Panc1 (cell line): ENCODE measurements around the gene INMT. TPM values are rescaled to one million over a fixed set of nuclear protein-coding genes. Genes with fewer than 3 reads are reported as not detected.

Source experiments
- ATAC-seq: fragments of 200-7000 bp; cut with Tn5 transposase; 2 replicates; pipeline ENCODE4 v1.9.1; 2020; ENCODE audit warnings: mild to moderate bottlenecking, moderate library complexity
- BruUV-seq: library from RNA; stranded (reverse); fragments of 400-500 nt; replicated peaks from 2 replicates; lab custom pipeline; 2021; lab: Mats Ljungman, UMichigan
- CTCF ChIA-PET: fragments of 300-600 bp; sonication (Branson Sonifier 250); formaldehyde crosslinking; loops from one replicate; lab custom pipeline; 2022; ENCODE audit warnings: antibody characterized with exemption; lab: Charles Lee
- POLR2A ChIA-PET: fragments of 300-600 bp; sonication (Branson Sonifier 250); formaldehyde crosslinking; loops from one replicate; lab custom pipeline; 2022; ENCODE audit warnings: antibody characterized with exemption; lab: Charles Lee
- DNase-seq: peaks from one replicate; pipeline ENCODE4 v3.0.0-alpha.2; 2010; ENCODE audit warnings: low read depth, low spot score
- H3K27ac ChIP-seq: 2 replicates; pipeline ENCODE4 v1.5.1; 2011; ENCODE audit warnings: mild to moderate bottlenecking, low read length, inconsistent platforms
- H3K27me3 ChIP-seq: fragments of 200-500 bp; sonication (Bioruptor generic); 2 replicates; pipeline ENCODE4 v1.6.0; 2014; ENCODE audit warnings: low read length, inconsistent platforms; ENCODE audit not compliant: control insufficient read depth, insufficient read depth
- H3K36me3 ChIP-seq: fragments of 200-500 bp; sonication (Bioruptor generic); 2 replicates; pipeline ENCODE4 v1.5.1; 2014; ENCODE audit warnings: inconsistent platforms, mild to moderate bottlenecking, low read length, moderate library complexity; ENCODE audit not compliant: control insufficient read depth, insufficient read depth
- H3K4me1 ChIP-seq: 2 replicates; pipeline ENCODE4 v1.5.1; 2011; ENCODE audit warnings: inconsistent platforms, mild to moderate bottlenecking, low read length, moderate library complexity; ENCODE audit not compliant: control insufficient read depth, insufficient read depth
- H3K4me3 ChIP-seq, 2 experiments: 2 replicates each; pipeline ENCODE4 v1.5.1; 2011 to 2012; ENCODE audit warnings: low read depth in 2 of 2, low read length in 2 of 2, mild to moderate bottlenecking in 2 of 2, inconsistent platforms in 1 of 2, moderate library complexity in 1 of 2
- H3K9me3 ChIP-seq: fragments of 200-500 bp; sonication (Bioruptor generic); 2 replicates; pipeline ENCODE4 v1.5.1; 2014; ENCODE audit warnings: low read depth, mild to moderate bottlenecking, inconsistent platforms, low read length, moderate library complexity; ENCODE audit not compliant: control insufficient read depth, insufficient read depth
- CTCF ChIP-seq: fragments of 450-650 bp; IDR thresholded peaks from 2 replicates; pipeline ENCODE4 v1.5.1; 2017; ENCODE audit warnings: mild to moderate bottlenecking
- POLR2AphosphoS5 ChIP-seq: IDR thresholded peaks from 2 replicates; pipeline ENCODE4 v1.6.1; 2012; ENCODE audit warnings: mild to moderate bottlenecking, low read depth, low read length, moderate library complexity
- SIN3A ChIP-seq: IDR thresholded peaks from 2 replicates; pipeline ENCODE4 v1.6.1; 2012; ENCODE audit warnings: low read depth, mild to moderate bottlenecking, low read length, moderate library complexity, borderline replicate concordance; ENCODE audit not compliant: insufficient read depth
- TCF7L2 ChIP-seq: IDR thresholded peaks from 2 replicates; pipeline ENCODE4 v1.6.1; 2011; ENCODE audit warnings: mild to moderate bottlenecking, low read depth, low read length, inconsistent platforms
- in situ Hi-C: cut with HindIII; loops from 2 replicates; pipeline ENCODE4 v1.10.0; 2016; ENCODE audit warnings: low sequenced_read_pairs, low pct_unique_long_range_greater_than_20kb
- intact Hi-C: fragments of 100-400 bp; cut with micrococcal nuclease; formaldehyde crosslinking; loops from one replicate; pipeline ENCODE4 v1.10.0; 2022; ENCODE audit not compliant: unreplicated experiment
- total RNA-seq: library from RNA; stranded (reverse); gene quantifications from one replicate; pipeline ENCODE4 v1.2.1, GENCODE V29; 2021; ENCODE audit not compliant: unreplicated experiment
- TF ChIP-seq, protein P1 (sequence below), 2 experiments: IDR thresholded peaks; 2 replicates each; pipeline ENCODE4 v1.6.1; 2011 to 2012; ENCODE audit warnings: low read depth in 2 of 2, control low read depth in 1 of 2, low read length in 1 of 2, mild to moderate bottlenecking in 1 of 2, moderate library complexity in 1 of 2; ENCODE audit not compliant: insufficient read depth in 1 of 2

The INMT gene
- total RNA-seq, 1 experiment from 2014 or later, result 0.13 TPM

GRCh38 chr7:30780941-30781340 lies 29.0 kb downstream of the INMT start:
- Histone ChIP-seq H3K27ac (no peak overlapping the region), H3K9me3 (no peaks in the 10 kb centered on the region), H3K27me3 (no peaks in the 10 kb centered on the region), H3K4me3 (no peak overlapping the region), H3K36me3 (no peaks in the 10 kb centered on the region; the same call in 1 of the 2 replicates), H3K4me1 (no peaks in the 10 kb centered on the region)
- DNase-seq (no peak), ATAC-seq (no peak)
- ChIA-PET CTCF (interaction anchor here (0.6 kb wide), 1 partner anchor 149 kb away, joined by 4 read pairs; no protein-coding TSS in a partner anchor), POLR2A (no interaction called here)
- no peak for TF ChIP-seq SIN3A
- TF ChIP-seq, protein P1, sequence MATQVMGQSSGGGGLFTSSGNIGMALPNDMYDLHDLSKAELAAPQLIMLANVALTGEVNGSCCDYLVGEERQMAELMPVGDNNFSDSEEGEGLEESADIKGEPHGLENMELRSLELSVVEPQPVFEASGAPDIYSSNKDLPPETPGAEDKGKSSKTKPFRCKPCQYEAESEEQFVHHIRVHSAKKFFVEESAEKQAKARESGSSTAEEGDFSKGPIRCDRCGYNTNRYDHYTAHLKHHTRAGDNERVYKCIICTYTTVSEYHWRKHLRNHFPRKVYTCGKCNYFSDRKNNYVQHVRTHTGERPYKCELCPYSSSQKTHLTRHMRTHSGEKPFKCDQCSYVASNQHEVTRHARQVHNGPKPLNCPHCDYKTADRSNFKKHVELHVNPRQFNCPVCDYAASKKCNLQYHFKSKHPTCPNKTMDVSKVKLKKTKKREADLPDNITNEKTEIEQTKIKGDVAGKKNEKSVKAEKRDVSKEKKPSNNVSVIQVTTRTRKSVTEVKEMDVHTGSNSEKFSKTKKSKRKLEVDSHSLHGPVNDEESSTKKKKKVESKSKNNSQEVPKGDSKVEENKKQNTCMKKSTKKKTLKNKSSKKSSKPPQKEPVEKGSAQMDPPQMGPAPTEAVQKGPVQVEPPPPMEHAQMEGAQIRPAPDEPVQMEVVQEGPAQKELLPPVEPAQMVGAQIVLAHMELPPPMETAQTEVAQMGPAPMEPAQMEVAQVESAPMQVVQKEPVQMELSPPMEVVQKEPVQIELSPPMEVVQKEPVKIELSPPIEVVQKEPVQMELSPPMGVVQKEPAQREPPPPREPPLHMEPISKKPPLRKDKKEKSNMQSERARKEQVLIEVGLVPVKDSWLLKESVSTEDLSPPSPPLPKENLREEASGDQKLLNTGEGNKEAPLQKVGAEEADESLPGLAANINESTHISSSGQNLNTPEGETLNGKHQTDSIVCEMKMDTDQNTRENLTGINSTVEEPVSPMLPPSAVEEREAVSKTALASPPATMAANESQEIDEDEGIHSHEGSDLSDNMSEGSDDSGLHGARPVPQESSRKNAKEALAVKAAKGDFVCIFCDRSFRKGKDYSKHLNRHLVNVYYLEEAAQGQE (IDR thresholded peaks at IDR 0.05; ENCODE audit: insufficient read depth in 1 of 2, low read depth in 2 of 2, low read length in 1 of 2), result no peak
- no peak for TF ChIP-seq CTCF
- TF ChIP-seq TCF7L2, result no peak
- TF ChIP-seq POLR2AphosphoS5, result no peak
- BruUV-seq, result no TSS peak
- intact Hi-C loops, result no loop called here
- in situ Hi-C loops, result no loop called here

GRCh38 chr7:30782690-30783089 lies 30.8 kb downstream of the INMT start:
- H3K27ac ChIP-seq, result no peak overlapping the region
- TF ChIP-seq CTCF (no peak), TCF7L2 (no peak), SIN3A (no peak), POLR2AphosphoS5 (no peak)
- TF ChIP-seq, protein P1 (IDR thresholded peaks at IDR 0.05; ENCODE audit: insufficient read depth in 1 of 2, low read depth in 2 of 2, low read length in 1 of 2), result no peak
- no TSS peak for BruUV-seq
- no peaks in the 10 kb centered on the region for H3K4me1 ChIP-seq
- H3K9me3 ChIP-seq, result no peaks in the 10 kb centered on the region
- ATAC-seq (no peak), DNase-seq (no peak)
- intact Hi-C loops (no loop called here), in situ Hi-C loops (no loop called here)
- H3K36me3 ChIP-seq, result no peaks in the 10 kb centered on the region; the same call in 1 of the 2 replicates
- H3K4me3 ChIP-seq, result no peak overlapping the region
- POLR2A ChIA-PET, result no interaction called here
- no peaks in the 10 kb centered on the region for H3K27me3 ChIP-seq
- CTCF ChIA-PET, result no interaction called here
